ENCODE measurements around the gene NFE2L2. TPM values are rescaled to one million over a fixed set of nuclear protein-coding genes. Genes with fewer than 3 reads are reported as not detected.
A peak's percentile ranks its signal among the peaks of the same experiment; 100 is the strongest.

The NFE2L2 gene
- 148 to 209 TPM (median 177 TPM) in 3 replicates for polyA plus RNA-seq
- polyA plus RNA-seq (2011; ENCODE audit: low read depth): 270 TPM
- polyA plus RNA-seq (2011; cell fraction: cytosol; rRNA removed): 125 and 255 TPM in 2 replicates
- 188 and 209 TPM in 2 replicates for polyA plus RNA-seq (2011; cell fraction: nucleus; rRNA removed)
- polyA plus RNA-seq (2012; ENCODE audit: low replicate concordance): 73.8 and 149 TPM in 2 replicates
- 111 to 217 TPM (median 195 TPM) in 3 replicates for polyA minus RNA-seq
- polyA minus RNA-seq (2011; cell fraction: cytosol; rRNA and poly(A)+ RNA removed): 156 TPM
- polyA minus RNA-seq (2011; cell fraction: nucleus; rRNA and poly(A)+ RNA removed): 72.8 and 148 TPM in 2 replicates

DNA sequence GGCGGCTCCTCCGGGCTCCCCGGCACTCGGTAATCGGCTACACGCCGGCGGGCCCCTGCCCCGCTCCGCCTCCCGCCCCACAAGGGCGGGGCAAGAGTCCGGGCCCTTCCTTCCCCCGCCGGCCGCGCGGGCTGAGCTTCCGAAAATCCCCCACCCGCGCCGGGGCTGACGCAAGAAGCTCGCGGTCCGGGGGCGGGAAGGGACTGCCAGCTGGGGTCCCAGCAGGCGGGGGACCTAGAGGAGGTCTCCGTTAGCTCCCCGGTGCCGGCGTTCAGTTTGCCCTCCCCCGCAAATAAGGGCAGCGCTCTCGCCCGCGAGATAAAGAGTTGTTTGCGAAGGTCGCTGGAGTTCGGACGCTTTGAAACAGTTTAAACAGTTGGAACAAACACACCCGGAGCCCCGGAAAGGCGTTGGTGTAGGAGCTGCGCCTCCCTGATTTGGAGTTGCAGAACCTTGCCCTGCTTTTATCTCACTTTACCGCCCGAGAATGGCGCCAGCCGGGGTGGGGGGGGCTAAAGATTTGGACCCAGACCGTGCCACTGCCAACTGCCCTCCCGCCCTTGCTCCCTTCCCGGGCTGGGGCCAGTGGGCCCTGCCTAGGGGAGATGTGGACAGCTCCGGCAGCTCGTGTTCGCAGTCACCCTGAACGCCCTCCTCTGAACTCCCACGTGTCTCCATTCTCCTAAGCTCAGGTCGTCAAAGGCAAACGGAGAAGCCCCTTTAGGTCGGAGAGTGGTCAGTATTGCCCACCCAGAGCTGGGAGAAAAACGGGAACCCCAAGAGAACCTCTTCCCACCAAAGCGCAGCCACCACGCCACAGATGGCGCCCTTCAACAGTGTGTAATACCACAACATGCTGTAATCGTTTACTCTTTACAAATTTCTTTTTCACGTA is at the start of gene NFE2L2:
Gene NFE2L2 (minus strand): TSS at position 35 of the 895 bp plus-strand sequence. CDS start 151 bp downstream, outside the sequence.
- DNase-seq (ENCODE audit: low read depth, low spot score) (no peak), FAIRE-seq (no peak)
- H3K9me3 ChIP-seq (ENCODE audit: control insufficient read depth, low read depth, low read length): no peaks in the 10 kb centered on the region
- peak within 1 kb of the TSS; percentile 97 for H3K9ac ChIP-seq (ENCODE audit: control insufficient read depth, extremely low read depth, insufficient read depth, low read length)
- no peak for TF ChIP-seq EZH2 (IDR thresholded peaks at IDR 0.05; ENCODE audit: low read length)
- TF ChIP-seq, protein P1, sequence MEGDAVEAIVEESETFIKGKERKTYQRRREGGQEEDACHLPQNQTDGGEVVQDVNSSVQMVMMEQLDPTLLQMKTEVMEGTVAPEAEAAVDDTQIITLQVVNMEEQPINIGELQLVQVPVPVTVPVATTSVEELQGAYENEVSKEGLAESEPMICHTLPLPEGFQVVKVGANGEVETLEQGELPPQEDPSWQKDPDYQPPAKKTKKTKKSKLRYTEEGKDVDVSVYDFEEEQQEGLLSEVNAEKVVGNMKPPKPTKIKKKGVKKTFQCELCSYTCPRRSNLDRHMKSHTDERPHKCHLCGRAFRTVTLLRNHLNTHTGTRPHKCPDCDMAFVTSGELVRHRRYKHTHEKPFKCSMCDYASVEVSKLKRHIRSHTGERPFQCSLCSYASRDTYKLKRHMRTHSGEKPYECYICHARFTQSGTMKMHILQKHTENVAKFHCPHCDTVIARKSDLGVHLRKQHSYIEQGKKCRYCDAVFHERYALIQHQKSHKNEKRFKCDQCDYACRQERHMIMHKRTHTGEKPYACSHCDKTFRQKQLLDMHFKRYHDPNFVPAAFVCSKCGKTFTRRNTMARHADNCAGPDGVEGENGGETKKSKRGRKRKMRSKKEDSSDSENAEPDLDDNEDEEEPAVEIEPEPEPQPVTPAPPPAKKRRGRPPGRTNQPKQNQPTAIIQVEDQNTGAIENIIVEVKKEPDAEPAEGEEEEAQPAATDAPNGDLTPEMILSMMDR (optimal IDR thresholded peaks at IDR 0.05 in 1 of 3, IDR thresholded peaks at IDR 0.05 in 1 of 3, conservative IDR thresholded peaks at IDR 0.05 in 1 of 3; ENCODE audit: extremely low read depth in 1 of 3, insufficient read depth in 2 of 3, low read length in 3 of 3): peak; percentile 23 to 68 (median 33)
- H3K79me2 ChIP-seq (ENCODE audit: control insufficient read depth, insufficient read depth, low read length): peaks cover 44% of the 10 kb centered on the region
- H3K4me1 ChIP-seq (ENCODE audit: control insufficient read depth, extremely low read depth, insufficient read depth, low read length): peaks cover 56% of the 10 kb centered on the region
- H3K27me3 ChIP-seq (ENCODE audit: control insufficient read depth, extremely low read depth, insufficient read depth, low read length): no peaks in the 10 kb centered on the region
- dilution Hi-C loops (cut with MboI; ENCODE audit: extremely low pct_ligation_motif_present, low sequenced_read_pairs): no loop called here
- H3K9me1 ChIP-seq (ENCODE audit: control insufficient read depth, extremely low read depth, insufficient read depth, low read length): peaks cover 2% of the 10 kb centered on the region
- H2AFZ ChIP-seq (ENCODE audit: control insufficient read depth, low read length): peak within 1 kb of the TSS; percentile 92
- peaks cover 2 to 12% of the 10 kb centered on the region in 2 experiments for H3K36me3 ChIP-seq (ENCODE audit: control insufficient read depth in 2 of 2, extremely low read depth in 1 of 2, insufficient read depth in 2 of 2, low read length in 2 of 2)
- peaks cover 13% of the 10 kb centered on the region for H4K20me1 ChIP-seq (ENCODE audit: control insufficient read depth, extremely low read depth, insufficient read depth, low read length)
- peak within 1 kb of the TSS; percentile 88 to 99 (median 92) for H3K4me3 ChIP-seq (ENCODE audit: control insufficient read depth in 2 of 3, extremely low read depth in 1 of 3, insufficient read depth in 2 of 3, low read depth in 1 of 3, low read length in 3 of 3)
- peak within 1 kb of the TSS; percentile 100 for H3K4me2 ChIP-seq (ENCODE audit: control insufficient read depth, extremely low read depth, insufficient read depth, low read depth, low read length)
- H3K27ac ChIP-seq (ENCODE audit: control insufficient read depth, insufficient read depth, low read length): peak within 1 kb of the TSS; percentile 99

DNA sequence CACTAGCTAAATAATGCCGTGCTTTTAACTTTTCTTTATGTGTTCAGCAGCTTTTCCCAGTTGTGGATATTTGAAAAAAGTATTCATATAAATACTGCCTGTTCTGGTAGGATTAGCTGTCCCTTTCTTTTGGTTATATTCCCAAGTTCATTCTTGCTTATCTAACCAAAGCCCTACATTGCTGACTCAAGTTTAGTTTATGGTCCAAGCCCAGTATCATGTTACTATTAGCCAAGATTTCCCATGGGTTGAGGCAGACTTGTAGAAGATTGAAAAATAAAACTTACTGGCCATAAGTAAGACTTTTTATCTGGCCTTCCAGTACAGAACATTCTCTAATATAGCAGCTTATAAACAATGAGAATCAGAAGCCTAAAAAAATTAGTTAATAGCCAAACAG is 49.7 kb upstream of the NFE2L2 start:
- Histone ChIP-seq H3K9ac (ENCODE audit: control insufficient read depth, extremely low read depth, insufficient read depth, low read length) (no peak overlapping the region), H4K20me1 (ENCODE audit: control insufficient read depth, extremely low read depth, insufficient read depth, low read length) (no peaks in the 10 kb centered on the region), H2AFZ (ENCODE audit: control insufficient read depth, low read length) (no peak overlapping the region), H3K36me3 (ENCODE audit: control insufficient read depth in 2 of 2, extremely low read depth in 1 of 2, insufficient read depth in 2 of 2, low read length in 2 of 2) (no peaks in the 10 kb centered on the region), H3K27me3 (ENCODE audit: control insufficient read depth, extremely low read depth, insufficient read depth, low read length) (no peaks in the 10 kb centered on the region), H3K4me2 (ENCODE audit: control insufficient read depth, extremely low read depth, insufficient read depth, low read depth, low read length) (no peak overlapping the region), H3K4me3 (ENCODE audit: control insufficient read depth in 2 of 3, extremely low read depth in 1 of 3, insufficient read depth in 2 of 3, low read depth in 1 of 3, low read length in 3 of 3) (no peak overlapping the region), H3K79me2 (ENCODE audit: control insufficient read depth, insufficient read depth, low read length) (no peaks in the 10 kb centered on the region), H3K27ac (ENCODE audit: control insufficient read depth, insufficient read depth, low read length) (no peak overlapping the region), H3K9me1 (ENCODE audit: control insufficient read depth, extremely low read depth, insufficient read depth, low read length) (no peaks in the 10 kb centered on the region), H3K9me3 (ENCODE audit: control insufficient read depth, low read depth, low read length) (no peaks in the 10 kb centered on the region), H3K4me1 (ENCODE audit: control insufficient read depth, extremely low read depth, insufficient read depth, low read length) (peaks cover 37% of the 10 kb centered on the region)
- FAIRE-seq (no peak), DNase-seq (ENCODE audit: low read depth, low spot score) (no peak)
- TF ChIP-seq, protein P1 (optimal IDR thresholded peaks at IDR 0.05 in 1 of 3, IDR thresholded peaks at IDR 0.05 in 1 of 3, conservative IDR thresholded peaks at IDR 0.05 in 1 of 3; ENCODE audit: extremely low read depth in 1 of 3, insufficient read depth in 2 of 3, low read length in 3 of 3): no peak
- no peak for TF ChIP-seq EZH2 (IDR thresholded peaks at IDR 0.05; ENCODE audit: low read length)
- dilution Hi-C loops (cut with MboI; ENCODE audit: extremely low pct_ligation_motif_present, low sequenced_read_pairs): no loop called here
